HG03175 (cell line): ENCODE results near the gene C18orf63.
"Not testable (repeated sequence)": the region's sequence is repeated elsewhere in the genome, so short reads cannot be mapped to it uniquely, and the experiment has no call there.

Experiments
- ATAC-seq: cut with Tn5 transposase; IDR thresholded peaks from one replicate; pipeline ENCODE4 v1.9.1; 2021; ENCODE audit warnings: mild to moderate bottlenecking, moderate library complexity; ENCODE audit not compliant: unreplicated experiment

The C18orf63 gene

DNA sequence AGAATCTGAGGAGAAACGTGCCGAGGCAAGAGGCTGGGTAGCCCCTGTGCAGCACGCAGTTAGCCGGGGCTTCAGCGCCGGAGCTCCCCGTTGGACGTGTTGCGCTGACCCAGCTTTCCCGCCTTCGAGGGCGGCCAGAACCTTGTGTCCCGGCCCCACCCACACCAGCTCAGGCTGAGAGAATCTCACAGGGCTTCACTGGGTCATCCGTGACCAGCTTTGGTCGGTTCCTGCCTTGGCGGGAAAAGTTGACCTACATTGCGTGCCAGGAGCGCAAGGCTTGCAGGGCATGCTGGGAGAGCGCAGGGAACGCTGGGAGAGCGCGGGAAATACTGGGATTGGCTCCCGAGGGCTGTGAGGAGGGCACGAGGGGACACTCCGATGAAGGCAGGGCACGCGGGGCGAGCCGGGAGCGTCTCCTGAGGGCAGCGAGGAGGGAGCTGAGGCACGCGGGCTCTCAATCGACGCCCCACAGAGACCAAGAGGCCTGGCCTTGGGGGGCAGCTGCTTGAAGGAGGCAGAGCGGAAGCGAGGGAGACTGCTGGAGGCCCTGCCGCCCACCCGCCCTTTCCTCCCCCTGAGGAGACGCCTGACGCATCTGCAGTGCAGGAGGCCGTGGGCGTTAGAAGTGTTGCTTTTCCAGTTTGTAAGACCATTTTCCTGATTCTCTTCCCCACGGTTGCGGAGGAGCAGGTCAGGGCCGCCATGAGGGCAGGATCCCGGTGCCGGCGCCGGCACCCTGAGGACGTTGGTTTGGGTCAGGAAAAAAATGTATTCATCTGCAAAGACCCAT is at the start of gene C18orf63:
TSS of gene C18orf63 (plus strand) at position 376 of the 793 bp plus-strand sequence. CDS start 2,027 bp downstream, outside the sequence.
- no peak for ATAC-seq

GRCh38 chr18:74266161-74266560 is 49.5 kb upstream of the C18orf63 start:
- ATAC-seq, result no peak

DNA sequence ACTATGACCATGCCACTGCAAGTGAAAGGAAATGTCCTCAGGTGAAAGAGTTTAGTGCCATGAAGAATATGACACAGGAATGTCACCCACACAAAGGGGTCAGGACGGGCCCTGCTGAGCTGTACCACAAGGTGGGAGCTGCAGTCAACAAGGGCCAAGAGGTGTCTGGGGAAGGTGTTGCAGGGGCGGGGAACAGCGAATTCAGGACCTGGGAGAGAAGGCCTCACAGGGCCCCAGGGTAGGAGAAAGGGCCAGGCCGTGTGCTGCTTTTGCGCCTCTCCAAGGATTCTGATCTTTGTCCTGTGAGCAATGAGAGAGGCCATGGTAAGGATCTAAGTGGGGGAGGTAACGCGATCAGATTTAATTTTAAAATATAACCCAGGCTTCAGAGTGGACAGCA is 47.5 kb upstream of the C18orf63 start:
- no peak for ATAC-seq

GRCh38 chr18:74268933-74269620 is 46.6 kb upstream of the C18orf63 start:
- ATAC-seq, result no peak

DNA sequence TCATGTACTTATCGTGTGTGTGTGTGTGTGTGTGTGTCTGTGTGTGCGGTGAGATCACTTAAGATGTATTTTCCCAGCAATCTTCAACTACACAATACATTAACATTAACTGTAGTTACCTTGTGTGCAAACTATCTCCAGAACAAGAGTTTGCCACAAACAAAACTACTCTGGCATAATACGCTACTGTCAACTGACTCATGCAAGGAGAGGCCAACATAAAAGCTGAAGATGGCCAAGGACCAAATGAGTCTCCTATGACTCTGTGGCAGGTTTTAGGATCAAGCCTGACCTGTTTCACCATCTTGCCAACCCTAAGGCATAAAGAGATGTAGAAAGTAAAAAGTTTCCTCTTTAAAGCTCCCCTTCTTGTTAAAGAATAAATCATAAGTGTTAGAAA is 44.0 kb upstream of the C18orf63 start:
- ATAC-seq, result no peak

- no peak for ATAC-seq
These were observed 42.2 kb upstream of the C18orf63 start for GRCh38 chr18:74273394-74273793.

DNA sequence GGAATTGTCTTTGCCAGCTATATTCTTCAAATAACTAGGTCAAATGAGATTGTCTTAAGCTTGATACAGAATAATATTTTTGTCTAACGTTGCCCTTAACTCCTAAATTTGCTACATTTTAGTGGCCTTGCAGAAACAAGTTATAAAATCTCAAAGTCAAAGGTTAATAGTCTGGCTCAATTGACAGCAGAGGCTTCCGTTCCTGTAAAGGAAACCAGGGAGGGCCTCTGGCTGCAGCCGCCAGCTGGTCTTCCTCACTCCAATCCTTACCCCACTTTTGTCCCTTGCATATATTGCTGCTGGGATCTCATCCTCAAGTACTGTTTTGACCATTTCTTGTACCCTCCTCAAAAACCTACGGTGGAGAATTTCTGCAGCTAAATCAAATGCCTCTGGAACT is 40.9 kb upstream of the C18orf63 start:
- ATAC-seq, result no peak

GRCh38 chr18:74275736-74276135 is 39.9 kb upstream of the C18orf63 start:
- no peak for ATAC-seq

DNA sequence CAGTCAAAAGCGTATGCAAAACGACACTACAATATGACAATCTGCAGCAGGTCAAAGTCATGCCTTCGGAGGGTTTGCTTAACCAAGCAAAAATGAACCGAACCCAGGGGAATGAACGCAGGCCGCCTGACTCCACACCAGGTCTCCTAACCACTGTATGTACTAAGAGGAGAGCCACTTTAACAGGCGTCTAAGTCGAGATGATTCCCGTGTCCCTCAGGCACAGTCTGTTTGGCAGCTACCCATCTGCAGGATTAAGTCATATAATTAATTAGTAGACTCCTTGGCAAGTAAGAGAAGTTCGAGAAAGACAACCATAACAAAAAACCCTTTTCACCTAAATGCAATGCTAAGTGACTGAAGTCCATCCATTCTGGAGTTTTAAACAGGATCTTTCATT is 39.0 kb upstream of the C18orf63 start:
- no peak for ATAC-seq

GRCh38 chr18:74277296-74277695 is 38.3 kb upstream of the C18orf63 start:
- ATAC-seq, result no peak

DNA sequence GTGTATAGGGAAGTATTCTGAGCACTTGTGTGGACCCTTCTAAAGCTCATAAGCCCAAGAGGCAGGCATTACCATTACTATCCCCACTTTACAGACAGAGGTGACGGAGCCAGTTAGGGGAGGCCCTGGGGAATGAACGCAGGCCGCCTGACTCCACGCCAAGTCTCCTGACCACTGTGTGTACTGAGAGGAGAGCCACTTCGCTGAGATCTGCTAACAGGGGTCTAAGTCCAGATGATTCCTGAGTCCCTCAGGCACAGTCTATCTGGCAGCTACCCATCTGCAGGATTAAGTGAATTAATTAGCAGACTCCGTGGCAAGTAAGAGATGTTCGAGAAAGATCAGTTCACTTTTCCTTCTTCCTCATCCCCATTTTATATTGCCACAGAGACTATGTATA is 37.6 kb upstream of the C18orf63 start:
- no peak for ATAC-seq

DNA sequence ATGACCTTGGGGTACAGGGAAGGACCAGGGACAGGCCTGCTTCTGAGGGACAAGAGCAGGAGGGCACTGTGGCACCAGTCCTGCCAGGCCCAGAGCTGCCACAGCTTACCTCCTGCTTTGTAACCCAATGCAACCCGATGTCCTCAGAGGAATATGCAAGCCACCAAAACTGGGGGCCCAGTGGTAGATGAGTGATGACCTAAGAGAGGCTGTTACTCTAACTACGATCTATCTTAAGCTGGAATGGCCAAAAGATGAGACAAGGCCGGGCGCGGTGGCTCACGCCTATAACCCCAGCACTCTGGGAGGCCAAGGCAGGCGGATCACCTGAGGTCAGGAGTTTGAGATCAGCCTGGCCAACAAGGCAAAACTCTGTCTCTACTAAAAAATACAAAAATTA is 36.7 kb upstream of the C18orf63 start:
- ATAC-seq, result no peak

- no peak for ATAC-seq
These were observed 34.3 kb upstream of the C18orf63 start for GRCh38 chr18:74281011-74281979.

- ATAC-seq, result no peak
These were observed 33.5 kb upstream of the C18orf63 start for GRCh38 chr18:74281980-74282754.

GRCh38 chr18:74282755-74283554 is 32.7 kb upstream of the C18orf63 start:
- ATAC-seq, result no peak

GRCh38 chr18:74283646-74284045 is 32.0 kb upstream of the C18orf63 start:
- ATAC-seq, result no peak

DNA sequence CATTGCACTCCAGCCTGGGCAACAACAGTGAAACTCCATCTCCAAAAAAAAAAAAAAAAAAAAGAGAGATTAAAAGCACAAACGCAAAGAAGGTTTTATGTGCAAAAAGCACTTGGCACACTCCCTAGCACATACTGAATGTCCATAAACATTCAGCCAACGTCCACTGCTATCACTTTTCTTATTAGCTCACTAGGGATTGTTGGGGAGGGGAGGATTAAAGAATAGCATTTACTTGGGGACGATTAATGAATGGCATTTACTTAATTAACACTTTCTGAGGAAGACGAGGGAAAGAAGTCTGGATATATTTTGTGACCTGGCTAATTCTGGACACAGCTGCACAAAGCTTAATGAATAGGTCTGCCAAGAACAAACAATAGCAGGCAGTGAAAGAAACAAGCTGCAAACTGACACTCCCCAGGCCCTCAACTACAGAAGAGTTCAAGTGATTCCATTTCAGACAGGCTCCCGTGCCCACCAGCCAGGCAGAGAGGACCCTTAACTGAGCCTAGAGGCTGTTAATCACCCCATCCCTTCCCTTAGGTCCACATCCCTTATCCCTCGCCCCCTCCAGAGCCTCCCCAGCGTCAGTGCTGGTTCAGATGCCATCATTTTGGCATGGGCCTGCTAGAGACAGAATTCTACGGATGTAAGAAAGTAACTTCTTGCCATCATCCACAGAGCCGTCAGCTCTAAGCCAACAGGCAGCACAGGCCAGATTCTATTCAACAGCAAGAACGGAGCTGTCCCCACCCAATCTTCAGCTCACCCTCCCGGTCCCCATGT is 31.3 kb upstream of the C18orf63 start:
- ATAC-seq, result no peak

- no peak for ATAC-seq
These were observed 30.7 kb upstream of the C18orf63 start for GRCh38 chr18:74284980-74285355.

DNA sequence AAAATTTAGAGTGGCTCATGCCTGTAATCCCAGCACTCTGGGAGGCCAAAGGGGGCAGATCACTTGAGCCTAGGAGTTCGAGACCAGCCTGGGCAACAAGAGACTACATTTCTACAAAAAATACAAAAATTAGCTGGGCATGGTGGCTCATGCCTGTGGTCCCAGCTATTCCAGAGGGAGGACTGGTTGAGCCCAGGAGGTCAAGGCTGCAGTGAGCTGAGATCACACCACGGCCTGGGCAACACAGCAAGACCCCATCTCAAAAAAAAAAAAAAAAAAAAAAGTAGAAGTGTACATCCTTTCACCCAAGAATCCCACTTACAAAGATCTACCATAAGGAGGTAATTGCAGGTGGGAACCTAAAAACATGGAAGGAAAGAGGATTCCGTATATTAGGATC is 30.1 kb upstream of the C18orf63 start:
- not testable (repeated sequence) for ATAC-seq
